KMS-11 (cell line): Measurements from ENCODE around the gene SLC25A39.
"Not testable (repeated sequence)": the region's sequence is repeated elsewhere in the genome, so short reads cannot be mapped to it uniquely, and the experiment has no call there.

ENCODE experiments used
- H2AFZ ChIP-seq: fragments of 200-600 bp; sonication (generic); 2 replicates; pipeline ENCODE4 v1.6.1; 2016; ENCODE audit warnings: antibody characterized with exemption, mixed run types, low read depth
- H3K27ac ChIP-seq: fragments of 200-600 bp; sonication (generic); 2 replicates; pipeline ENCODE4 v1.6.1; 2016; ENCODE audit warnings: mild to moderate bottlenecking, mixed run types
- H3K27me3 ChIP-seq: fragments of 200-600 bp; sonication (generic); 2 replicates; pipeline ENCODE4 v1.6.1; 2017; ENCODE audit warnings: mild to moderate bottlenecking, low read depth, mixed run types, moderate library complexity; ENCODE audit not compliant: insufficient read depth
- H3K36me3 ChIP-seq: fragments of 200-600 bp; sonication (generic); 2 replicates; pipeline ENCODE4 v1.6.1; 2017; ENCODE audit warnings: mild to moderate bottlenecking, mixed run types; ENCODE audit not compliant: insufficient read depth
- H3K4me1 ChIP-seq: fragments of 200-600 bp; sonication (generic); 2 replicates; pipeline ENCODE4 v1.6.1; 2016; ENCODE audit warnings: mild to moderate bottlenecking, low read depth, mixed run types; ENCODE audit not compliant: poor library complexity, severe bottlenecking
- H3K4me2 ChIP-seq: fragments of 200-600 bp; sonication (generic); 2 replicates; pipeline ENCODE4 v1.7.0; 2016; ENCODE audit warnings: mild to moderate bottlenecking, mixed run types
- H3K4me3 ChIP-seq: fragments of 200-600 bp; sonication (generic); IDR thresholded peaks from 2 replicates; pipeline ENCODE4 v1.6.1; 2017; ENCODE audit warnings: low read depth, low read length, mixed read lengths; ENCODE audit not compliant: insufficient read depth
- H3K79me2 ChIP-seq: fragments of 200-600 bp; sonication (generic); 2 replicates; pipeline ENCODE4 v1.6.1; 2016; ENCODE audit warnings: low read depth, mixed run types; ENCODE audit not compliant: insufficient read depth
- H3K9ac ChIP-seq: fragments of 200-600 bp; sonication (generic); 2 replicates; pipeline ENCODE4 v1.6.1; 2016; ENCODE audit warnings: mild to moderate bottlenecking, mixed run types
- H4K20me1 ChIP-seq: fragments of 200-600 bp; sonication (generic); 2 replicates; pipeline ENCODE4 v1.6.1; 2016; ENCODE audit warnings: mild to moderate bottlenecking, mixed run types; ENCODE audit not compliant: insufficient read depth
- CTCF ChIP-seq: fragments of 200-600 bp; sonication (generic); conservative IDR thresholded peaks from 2 replicates; pipeline ENCODE4 v1.6.1; 2017; ENCODE audit warnings: low read depth, mild to moderate bottlenecking, antibody characterized with exemption, low read length, moderate library complexity, mixed read lengths

Gene SLC25A39

GRCh38 chr17:44334315-44334714 lies 9.7 kb upstream of the SLC25A39 start:
- TF ChIP-seq CTCF: no peak
- no peak overlapping the region for H3K4me2 ChIP-seq

GRCh38 chr17:44333371-44333770 lies 8.7 kb upstream of the SLC25A39 start:
- no peaks in the 10 kb centered on the region for H3K79me2 ChIP-seq
- H2AFZ ChIP-seq: no peak overlapping the region
- H3K4me3 ChIP-seq: no peak overlapping the region
- H3K4me1 ChIP-seq: peaks cover 15% of the 10 kb centered on the region
- no peak overlapping the region for H3K4me2 ChIP-seq
- H3K27me3 ChIP-seq: no peaks in the 10 kb centered on the region
- no peaks in the 10 kb centered on the region for H3K36me3 ChIP-seq
- no peak overlapping the region for H3K9ac ChIP-seq
- H4K20me1 ChIP-seq: no peaks in the 10 kb centered on the region
- H3K27ac ChIP-seq: no peak overlapping the region
- no peak for TF ChIP-seq CTCF

More at GRCh38 chr17:44334315-44334714, 9.7 kb upstream of the SLC25A39 start:
- Histone ChIP-seq H3K79me2 (no peaks in the 10 kb centered on the region), H3K4me3 (no peak overlapping the region), H2AFZ (peak overlapping the region; percentile 29; the same call in 1 of the 2 replicates), H3K27ac (no peak overlapping the region), H3K9ac (no peak overlapping the region), H3K4me1 (peaks cover 11% of the 10 kb centered on the region), H3K27me3 (no peaks in the 10 kb centered on the region), H3K36me3 (no peaks in the 10 kb centered on the region), H4K20me1 (no peaks in the 10 kb centered on the region)

GRCh38 chr17:44331249-44331760 lies 6.7 kb upstream of the SLC25A39 start:
- H3K4me1 ChIP-seq: peaks cover 30% of the 10 kb centered on the region
- no peaks in the 10 kb centered on the region for H3K36me3 ChIP-seq
- H3K27ac ChIP-seq: peak overlapping the region; percentile 21; the same call in 1 of the 2 replicates
- peak; percentile 96 for TF ChIP-seq CTCF
- no peaks in the 10 kb centered on the region for H3K79me2 ChIP-seq
- no peak overlapping the region for H3K4me3 ChIP-seq
- H3K4me2 ChIP-seq: peak overlapping the region; percentile 31; the same call in 1 of the 2 replicates
- H4K20me1 ChIP-seq: no peaks in the 10 kb centered on the region
- peak overlapping the region; percentile 68 for H2AFZ ChIP-seq
- H3K9ac ChIP-seq: no peak overlapping the region
- no peaks in the 10 kb centered on the region for H3K27me3 ChIP-seq

- not testable (repeated sequence) for H4K20me1 ChIP-seq, H3K36me3 ChIP-seq, H3K79me2 ChIP-seq, H2AFZ ChIP-seq, H3K4me2 ChIP-seq, H3K4me3 ChIP-seq, H3K9ac ChIP-seq, H3K27ac ChIP-seq, H3K27me3 ChIP-seq
- H3K4me1 ChIP-seq: peaks cover 30% of the 10 kb centered on the region
Measured at GRCh38 chr17:44330263-44330662, 5.6 kb upstream of the SLC25A39 start.

GRCh38 chr17:44329516-44329915 lies 4.9 kb upstream of the SLC25A39 start:
- H3K79me2 ChIP-seq, H3K9ac ChIP-seq, H3K27ac ChIP-seq, H4K20me1 ChIP-seq, H3K4me3 ChIP-seq, H3K36me3 ChIP-seq, H2AFZ ChIP-seq, H3K4me2 ChIP-seq, H3K27me3 ChIP-seq: not testable (repeated sequence)
- H3K4me1 ChIP-seq: peaks cover 30% of the 10 kb centered on the region
